BLaER1 (cell line): ENCODE data around the gene SFMBT1.

Experiments used
- H3K27ac ChIP-seq: shearing (Covaris generic); formaldehyde crosslinking; 2 replicates; pipeline ENCODE4 v1.8.1; 2022
- H3K27me3 ChIP-seq: shearing (Covaris generic); formaldehyde crosslinking; 2 replicates; pipeline ENCODE4 v1.8.1; 2022
- H3K36me3 ChIP-seq: shearing (Covaris generic); formaldehyde crosslinking; 2 replicates; pipeline ENCODE4 v1.8.1; 2022
- H3K4me1 ChIP-seq: shearing (Covaris generic); formaldehyde crosslinking; 2 replicates; pipeline ENCODE4 v1.8.1; 2022
- H3K4me2 ChIP-seq: shearing (Covaris generic); formaldehyde crosslinking; 2 replicates; pipeline ENCODE4 v1.8.1; 2022
- H3K4me3 ChIP-seq: shearing (Covaris generic); formaldehyde crosslinking; 2 replicates; pipeline ENCODE4 v1.8.1; 2022
- H3K9ac ChIP-seq: shearing (Covaris generic); formaldehyde crosslinking; 2 replicates; pipeline ENCODE4 v1.8.1; 2022
- H3K9me3 ChIP-seq: shearing (Covaris generic); formaldehyde crosslinking; 2 replicates; pipeline ENCODE4 v1.8.1; 2022
- H4K20me1 ChIP-seq: shearing (Covaris generic); formaldehyde crosslinking; 2 replicates; pipeline ENCODE4 v1.8.1; 2022
- Cebpa-rat ChIP-seq: shearing (Covaris generic); IDR thresholded peaks from 2 replicates; pipeline ENCODE4 v1.8.1; 2022

SFMBT1 gene

DNA sequence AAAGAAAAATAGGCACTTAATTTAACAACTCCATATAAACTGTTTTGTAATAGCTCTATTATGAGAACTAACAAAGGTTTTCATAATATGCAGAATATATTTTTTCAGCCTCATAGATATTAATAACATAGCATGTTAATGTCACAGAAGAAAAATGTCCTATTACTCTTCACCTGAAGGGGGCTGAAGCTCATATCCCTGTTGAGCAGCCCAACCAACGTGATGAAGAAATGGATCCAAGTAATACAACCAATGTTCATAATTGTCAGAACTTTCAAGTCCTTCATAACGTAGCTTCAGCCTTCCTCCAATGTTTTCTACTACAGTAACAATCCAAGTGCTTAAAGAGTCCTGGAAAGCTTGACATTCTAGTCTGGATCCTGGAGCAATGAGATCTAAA is 114.0 kb downstream of the SFMBT1 start:
- peaks cover 43% of the 10 kb centered on the region for H3K36me3 ChIP-seq
- TF ChIP-seq Cebpa-rat: no peak
- no peak overlapping the region for H3K4me3 ChIP-seq
- no peaks in the 10 kb centered on the region for H3K9me3 ChIP-seq
- H3K4me1 ChIP-seq: no peaks in the 10 kb centered on the region
- no peak overlapping the region for H3K27ac ChIP-seq
- no peaks in the 10 kb centered on the region for H4K20me1 ChIP-seq
- no peak overlapping the region for H3K9ac ChIP-seq
- H3K27me3 ChIP-seq: no peaks in the 10 kb centered on the region
- no peak overlapping the region for H3K4me2 ChIP-seq

DNA sequence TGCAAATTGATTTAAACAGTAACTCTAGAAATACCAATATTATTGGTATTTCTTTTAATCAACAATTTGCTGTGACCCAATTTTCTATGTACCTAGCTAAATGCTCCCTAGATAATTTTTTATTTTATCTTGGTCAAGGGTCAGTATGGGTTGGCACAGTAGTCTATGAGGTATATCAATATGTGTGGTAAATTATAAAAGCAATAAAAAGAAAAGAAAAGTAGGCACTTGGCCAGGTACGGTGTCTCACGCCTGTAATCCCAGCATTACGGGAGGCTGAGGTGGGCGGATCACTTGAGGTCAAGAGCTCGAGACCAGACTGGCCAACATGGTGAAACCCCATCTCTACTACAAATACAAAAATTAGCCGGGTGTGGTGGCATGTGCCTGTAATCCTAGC is 114.5 kb downstream of the SFMBT1 start:
- TF ChIP-seq Cebpa-rat: no peak
- Histone ChIP-seq H3K9me3 (no peaks in the 10 kb centered on the region), H3K4me2 (no peak overlapping the region), H3K27ac (no peak overlapping the region), H3K36me3 (peaks cover 48% of the 10 kb centered on the region), H3K4me3 (no peak overlapping the region), H3K27me3 (no peaks in the 10 kb centered on the region), H3K4me1 (no peaks in the 10 kb centered on the region), H3K9ac (no peak overlapping the region), H4K20me1 (no peaks in the 10 kb centered on the region)

DNA sequence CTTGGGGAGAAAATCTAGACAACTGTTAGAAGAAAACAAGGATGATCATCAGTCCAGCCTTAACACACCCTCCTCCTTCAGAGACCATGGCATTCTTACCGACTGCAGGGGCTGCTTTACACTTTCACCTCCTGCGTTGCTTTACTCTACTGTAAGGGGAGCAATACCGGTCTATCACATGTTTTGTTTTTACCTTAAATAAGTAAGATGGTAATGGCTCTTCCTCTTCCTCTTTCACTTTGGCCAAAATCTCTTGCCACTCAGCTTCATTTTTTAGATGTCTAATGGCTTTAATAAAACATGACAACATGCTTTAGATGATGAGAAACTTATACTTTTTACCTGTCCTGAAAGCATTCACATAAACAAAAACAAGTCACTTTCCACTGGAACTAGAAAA is 115.1 kb downstream of the SFMBT1 start:
- Histone ChIP-seq H3K27ac (no peak overlapping the region), H3K9me3 (no peaks in the 10 kb centered on the region), H3K27me3 (no peaks in the 10 kb centered on the region), H3K4me3 (no peak overlapping the region), H4K20me1 (no peaks in the 10 kb centered on the region), H3K36me3 (peaks cover 52% of the 10 kb centered on the region), H3K9ac (no peak overlapping the region), H3K4me2 (no peak overlapping the region), H3K4me1 (no peaks in the 10 kb centered on the region)
- TF ChIP-seq Cebpa-rat: no peak

DNA sequence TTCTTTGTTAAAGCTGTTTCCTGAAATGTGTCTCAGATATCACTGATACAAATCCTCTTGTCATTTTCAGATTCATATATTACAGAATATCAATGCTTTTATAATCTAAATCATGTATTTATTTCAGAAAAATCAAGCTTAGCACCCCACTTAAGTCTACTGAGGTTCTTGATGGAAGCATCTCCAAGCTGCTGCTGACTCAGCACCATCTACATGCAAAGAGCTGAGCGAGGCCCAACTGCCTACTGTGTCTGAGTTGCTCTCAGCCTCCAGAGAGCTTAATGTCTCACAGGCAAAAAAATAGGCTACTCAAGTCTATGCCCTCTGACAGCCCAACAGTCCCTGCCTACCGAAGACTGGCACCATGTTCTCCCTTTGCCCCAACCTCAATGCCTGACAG is 119.3 kb downstream of the SFMBT1 start:
- Histone ChIP-seq H3K9me3 (no peaks in the 10 kb centered on the region), H4K20me1 (no peaks in the 10 kb centered on the region), H3K4me1 (no peaks in the 10 kb centered on the region), H3K36me3 (peaks cover 76% of the 10 kb centered on the region), H3K27ac (no peak overlapping the region), H3K4me2 (no peak overlapping the region), H3K9ac (no peak overlapping the region), H3K27me3 (no peaks in the 10 kb centered on the region), H3K4me3 (no peak overlapping the region)
- no peak for TF ChIP-seq Cebpa-rat

GRCh38 chr3:52925405-52926313 is 120.2 kb downstream of the SFMBT1 start:
- H4K20me1 ChIP-seq: no peaks in the 10 kb centered on the region
- no peak overlapping the region for H3K4me2 ChIP-seq
- H3K4me3 ChIP-seq: no peak overlapping the region
- TF ChIP-seq Cebpa-rat: no peak
- H3K9me3 ChIP-seq: no peaks in the 10 kb centered on the region
- no peak overlapping the region for H3K27ac ChIP-seq
- H3K4me1 ChIP-seq: no peaks in the 10 kb centered on the region
- H3K9ac ChIP-seq: no peak overlapping the region
- peaks cover 78% of the 10 kb centered on the region for H3K36me3 ChIP-seq
- H3K27me3 ChIP-seq: no peaks in the 10 kb centered on the region

DNA sequence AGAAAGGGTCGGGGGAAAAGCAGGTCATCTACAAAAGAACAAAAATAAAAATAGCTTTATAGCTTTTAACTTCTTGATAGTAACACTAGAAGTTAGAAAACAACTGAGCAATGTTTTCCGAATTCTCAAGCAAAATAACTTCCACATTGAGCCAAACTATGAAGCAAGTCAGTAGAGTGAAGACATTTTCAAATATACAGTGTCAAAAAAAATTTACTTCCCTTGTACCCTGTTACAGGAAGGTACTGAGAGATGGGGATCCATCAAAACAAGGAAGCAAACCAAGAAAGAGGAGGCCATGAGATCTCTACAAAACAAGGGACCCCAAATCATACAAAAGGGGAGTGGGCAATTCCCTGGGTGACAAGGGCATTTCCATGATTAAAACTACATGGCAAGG is 121.9 kb downstream of the SFMBT1 start:
- H3K9ac ChIP-seq: no peak overlapping the region
- H3K4me1 ChIP-seq: no peaks in the 10 kb centered on the region
- no peaks in the 10 kb centered on the region for H3K9me3 ChIP-seq
- H4K20me1 ChIP-seq: no peaks in the 10 kb centered on the region
- no peaks in the 10 kb centered on the region for H3K27me3 ChIP-seq
- no peak for TF ChIP-seq Cebpa-rat
- H3K36me3 ChIP-seq: peaks cover 79% of the 10 kb centered on the region
- H3K4me2 ChIP-seq: no peak overlapping the region
- H3K4me3 ChIP-seq: no peak overlapping the region
- no peak overlapping the region for H3K27ac ChIP-seq

- Histone ChIP-seq H3K9me3 (no peaks in the 10 kb centered on the region), H3K27me3 (no peaks in the 10 kb centered on the region), H3K4me3 (no peak overlapping the region), H3K4me2 (no peak overlapping the region), H4K20me1 (no peaks in the 10 kb centered on the region), H3K9ac (no peak overlapping the region), H3K27ac (no peak overlapping the region), H3K36me3 (peaks cover 82% of the 10 kb centered on the region), H3K4me1 (no peaks in the 10 kb centered on the region)
- TF ChIP-seq Cebpa-rat: no peak
Observed at GRCh38 chr3:52920841-52921240, 125.0 kb downstream of the SFMBT1 start.

DNA sequence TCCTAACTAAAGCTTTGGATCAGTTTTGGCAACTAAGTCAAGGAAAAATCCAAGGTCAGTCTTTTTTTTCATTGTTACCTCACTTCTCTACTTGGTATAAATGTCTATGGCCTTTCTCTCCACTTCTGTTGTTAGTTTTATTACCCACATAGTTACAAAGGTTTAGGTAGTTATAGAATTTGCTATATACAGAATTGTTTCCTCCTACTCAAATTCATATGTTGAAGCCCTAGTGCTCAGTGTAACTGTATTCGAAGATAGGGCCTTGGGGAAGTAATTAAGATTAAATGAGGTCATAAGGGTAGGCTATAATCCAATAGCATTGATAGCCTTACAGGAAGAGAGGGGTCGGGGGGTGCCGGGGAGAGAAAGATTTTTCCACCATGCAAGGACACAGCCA is 128.8 kb downstream of the SFMBT1 start:
- Histone ChIP-seq H3K9me3 (no peaks in the 10 kb centered on the region), H3K27ac (no peak overlapping the region), H3K4me3 (no peak overlapping the region), H3K9ac (no peak overlapping the region), H3K4me1 (no peaks in the 10 kb centered on the region), H3K4me2 (no peak overlapping the region), H3K36me3 (peaks cover 89% of the 10 kb centered on the region), H4K20me1 (no peaks in the 10 kb centered on the region), H3K27me3 (no peaks in the 10 kb centered on the region)
- TF ChIP-seq Cebpa-rat: no peak

- no peak overlapping the region for H3K4me2 ChIP-seq
- H3K9ac ChIP-seq: no peak overlapping the region
- H3K27ac ChIP-seq: no peak overlapping the region
Observed at GRCh38 chr3:52915294-52915693, 130.6 kb downstream of the SFMBT1 start.

GRCh38 chr3:52912885-52913731 is 132.8 kb downstream of the SFMBT1 start:
- Histone ChIP-seq H3K27me3 (no peaks in the 10 kb centered on the region), H4K20me1 (no peaks in the 10 kb centered on the region), H3K27ac (no peak overlapping the region), H3K9ac (no peak overlapping the region), H3K4me2 (no peak overlapping the region), H3K9me3 (no peaks in the 10 kb centered on the region), H3K4me1 (no peaks in the 10 kb centered on the region), H3K36me3 (peaks cover 81% of the 10 kb centered on the region), H3K4me3 (no peak overlapping the region)
- no peak for TF ChIP-seq Cebpa-rat

More at GRCh38 chr3:52915294-52915693, 130.6 kb downstream of the SFMBT1 start:
- Histone ChIP-seq H3K4me3 (no peak overlapping the region), H4K20me1 (no peaks in the 10 kb centered on the region), H3K4me1 (no peaks in the 10 kb centered on the region), H3K36me3 (peaks cover 87% of the 10 kb centered on the region), H3K27me3 (no peaks in the 10 kb centered on the region), H3K9me3 (no peaks in the 10 kb centered on the region)
- no peak for TF ChIP-seq Cebpa-rat
